GM18951 (cell line): Measurements from ENCODE around the gene CSNK1D.
"Not testable (repeated sequence)": the region's sequence is repeated elsewhere in the genome, so short reads cannot be mapped to it uniquely, and the experiment has no call there.

Experiments used
- POLR2A ChIP-seq: IDR thresholded peaks from 4 replicates; pipeline ENCODE4 v1.6.1; 2011; ENCODE audit warnings: mild to moderate bottlenecking; ENCODE audit not compliant: insufficient read length, insufficient read depth; ENCODE audit errors: extremely low read depth
- in situ Hi-C: fragments of 300-500 bp; cut with MboI; formaldehyde crosslinking; loops from one replicate; pipeline ENCODE4 v1.12.0; 2022; ENCODE audit warnings: low sequenced_read_pairs, mixed read lengths, inconsistent platforms; ENCODE audit not compliant: unreplicated experiment

CSNK1D gene

GRCh38 chr17:82195675-82196672 lies 77.5 kb downstream of the CSNK1D start:
- in situ Hi-C loops: no loop called here
- no peak for TF ChIP-seq POLR2A

DNA sequence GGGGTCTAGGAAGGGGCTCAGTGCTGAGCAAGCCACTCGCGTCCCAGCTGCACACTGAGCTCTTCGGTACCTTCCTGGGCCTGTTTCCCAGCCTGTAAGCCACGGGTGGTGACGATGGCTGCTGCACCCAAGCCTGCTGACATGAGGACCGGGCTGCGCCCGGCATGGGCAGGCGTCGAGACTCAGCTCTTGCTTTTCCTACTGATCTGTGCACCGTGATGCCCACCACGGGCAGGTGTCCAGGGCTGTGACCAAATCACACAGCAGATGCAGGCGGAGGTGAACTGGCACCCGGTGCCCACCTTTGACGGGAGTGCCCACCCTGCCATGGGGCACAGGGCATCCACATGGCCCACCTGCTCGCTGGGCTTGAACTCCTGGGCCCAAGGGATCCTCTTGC lies 78.7 kb downstream of the CSNK1D start:
- in situ Hi-C loops: no loop called here
- no peak for TF ChIP-seq POLR2A

DNA sequence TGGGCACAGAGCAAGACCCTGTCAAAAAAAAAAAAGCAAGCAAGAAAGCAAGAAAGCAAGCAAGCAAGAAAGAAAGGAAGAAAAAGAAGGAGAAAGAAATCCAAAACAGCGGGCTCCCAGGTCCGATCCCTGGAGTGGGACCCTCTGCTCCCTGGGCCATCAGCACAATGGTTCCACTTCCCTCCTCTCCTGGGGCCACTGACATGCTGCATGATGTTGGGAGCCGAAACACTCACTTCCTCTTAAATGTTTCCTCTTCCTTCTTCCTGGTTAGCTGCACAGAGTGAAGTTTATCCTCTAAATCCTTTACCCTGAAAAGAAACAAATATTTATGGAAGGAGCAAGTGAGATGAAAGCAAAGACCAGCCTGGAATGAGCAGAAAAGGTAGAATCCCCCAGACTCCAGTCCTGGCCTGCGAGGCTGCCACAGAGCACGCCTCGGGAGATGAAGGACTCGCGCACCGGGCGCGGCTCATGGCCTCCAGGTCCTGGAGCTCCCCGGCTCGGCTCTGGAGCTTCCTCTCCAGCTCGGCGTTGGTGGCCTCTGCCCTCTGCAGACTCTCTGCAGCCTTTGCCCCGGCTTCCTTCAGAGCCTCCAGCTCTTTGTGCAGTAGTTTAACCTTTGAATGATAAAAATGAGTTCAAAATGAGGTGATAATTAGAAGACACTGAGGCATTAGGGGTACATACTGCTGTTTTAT lies 79.8 kb downstream of the CSNK1D start:
- in situ Hi-C loops: no loop called here
- no peak for TF ChIP-seq POLR2A

DNA sequence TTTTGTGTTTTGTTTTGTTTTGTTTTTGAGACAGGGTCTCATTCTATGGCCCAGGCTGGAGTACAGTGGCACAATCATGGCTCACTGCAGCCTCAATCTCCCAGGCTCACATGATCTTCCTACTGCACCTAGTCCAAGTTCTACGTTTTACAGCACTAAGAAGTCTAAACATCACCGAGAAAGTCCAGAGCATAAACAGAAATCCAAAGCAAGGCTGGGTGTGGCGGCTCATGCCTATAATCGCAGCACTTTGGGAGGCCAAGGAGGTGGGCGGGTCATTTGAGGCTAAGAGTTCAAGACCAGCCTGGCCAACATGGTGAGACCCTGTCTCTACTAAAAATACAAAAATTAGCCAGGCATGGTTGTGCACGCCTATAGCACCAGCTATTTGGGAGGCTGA lies 80.5 kb downstream of the CSNK1D start:
- in situ Hi-C loops: not testable (repeated sequence)
